ENCODE data around the gene ATG10.

DNA sequence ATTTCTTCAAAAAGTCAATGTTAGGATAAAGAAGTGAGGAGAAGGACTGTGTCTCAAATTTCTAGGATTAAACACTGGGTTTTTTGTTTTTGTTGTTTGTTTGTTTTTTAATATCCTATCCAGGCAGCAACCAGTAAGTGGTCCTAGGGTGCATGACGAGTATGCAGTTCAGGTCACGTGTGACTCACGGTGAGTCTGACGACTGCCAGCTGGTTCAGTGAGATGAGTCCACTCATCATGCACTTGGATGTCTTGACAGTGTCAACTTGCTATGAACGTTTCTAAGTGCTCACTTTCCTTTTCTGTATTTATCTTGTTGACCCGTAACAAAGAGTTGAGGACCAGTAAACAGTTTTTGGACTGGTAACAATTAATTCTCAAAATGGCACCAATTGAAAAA, 32.7 kb downstream of the ATG10 start:
- TF ChIP-seq, protein P1, sequence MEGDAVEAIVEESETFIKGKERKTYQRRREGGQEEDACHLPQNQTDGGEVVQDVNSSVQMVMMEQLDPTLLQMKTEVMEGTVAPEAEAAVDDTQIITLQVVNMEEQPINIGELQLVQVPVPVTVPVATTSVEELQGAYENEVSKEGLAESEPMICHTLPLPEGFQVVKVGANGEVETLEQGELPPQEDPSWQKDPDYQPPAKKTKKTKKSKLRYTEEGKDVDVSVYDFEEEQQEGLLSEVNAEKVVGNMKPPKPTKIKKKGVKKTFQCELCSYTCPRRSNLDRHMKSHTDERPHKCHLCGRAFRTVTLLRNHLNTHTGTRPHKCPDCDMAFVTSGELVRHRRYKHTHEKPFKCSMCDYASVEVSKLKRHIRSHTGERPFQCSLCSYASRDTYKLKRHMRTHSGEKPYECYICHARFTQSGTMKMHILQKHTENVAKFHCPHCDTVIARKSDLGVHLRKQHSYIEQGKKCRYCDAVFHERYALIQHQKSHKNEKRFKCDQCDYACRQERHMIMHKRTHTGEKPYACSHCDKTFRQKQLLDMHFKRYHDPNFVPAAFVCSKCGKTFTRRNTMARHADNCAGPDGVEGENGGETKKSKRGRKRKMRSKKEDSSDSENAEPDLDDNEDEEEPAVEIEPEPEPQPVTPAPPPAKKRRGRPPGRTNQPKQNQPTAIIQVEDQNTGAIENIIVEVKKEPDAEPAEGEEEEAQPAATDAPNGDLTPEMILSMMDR (IDR thresholded peaks at IDR 0.05), result no peak
- TF ChIP-seq POLR2A (IDR thresholded peaks at IDR 0.05), result no peak
- no peak for TF ChIP-seq POLR2AphosphoS5 (IDR thresholded peaks at IDR 0.05; ENCODE audit: insufficient read depth in 1 of 2, low read depth in 1 of 2)
